Subcutaneous adipose tissue (tissue), 4 donors: ENCODE data around the gene RAE1. TPM values are rescaled to one million over a fixed set of nuclear protein-coding genes. Genes with fewer than 3 reads are reported as not detected.

Experiments used
- total RNA-seq, 4 donors: library from RNA; depleted of rRNA; stranded (reverse); fragments of >200 nt; gene quantifications; one replicate each; pipeline ENCODE4 v1.1.0, GENCODE V29; 2016
- TF ChIP-seq, protein P1 (sequence below): fragments of 450-650 bp; IDR thresholded peaks from one replicate; pipeline ENCODE4 v1.5.1; 2016; ENCODE audit warnings: low read depth, mild to moderate bottlenecking, control low read depth, antibody characterized with exemption, moderate library complexity

Gene RAE1
- total RNA-seq, 4 donors from 2014 or later, result 13.9 to 39.5 (median 16.4) TPM

DNA sequence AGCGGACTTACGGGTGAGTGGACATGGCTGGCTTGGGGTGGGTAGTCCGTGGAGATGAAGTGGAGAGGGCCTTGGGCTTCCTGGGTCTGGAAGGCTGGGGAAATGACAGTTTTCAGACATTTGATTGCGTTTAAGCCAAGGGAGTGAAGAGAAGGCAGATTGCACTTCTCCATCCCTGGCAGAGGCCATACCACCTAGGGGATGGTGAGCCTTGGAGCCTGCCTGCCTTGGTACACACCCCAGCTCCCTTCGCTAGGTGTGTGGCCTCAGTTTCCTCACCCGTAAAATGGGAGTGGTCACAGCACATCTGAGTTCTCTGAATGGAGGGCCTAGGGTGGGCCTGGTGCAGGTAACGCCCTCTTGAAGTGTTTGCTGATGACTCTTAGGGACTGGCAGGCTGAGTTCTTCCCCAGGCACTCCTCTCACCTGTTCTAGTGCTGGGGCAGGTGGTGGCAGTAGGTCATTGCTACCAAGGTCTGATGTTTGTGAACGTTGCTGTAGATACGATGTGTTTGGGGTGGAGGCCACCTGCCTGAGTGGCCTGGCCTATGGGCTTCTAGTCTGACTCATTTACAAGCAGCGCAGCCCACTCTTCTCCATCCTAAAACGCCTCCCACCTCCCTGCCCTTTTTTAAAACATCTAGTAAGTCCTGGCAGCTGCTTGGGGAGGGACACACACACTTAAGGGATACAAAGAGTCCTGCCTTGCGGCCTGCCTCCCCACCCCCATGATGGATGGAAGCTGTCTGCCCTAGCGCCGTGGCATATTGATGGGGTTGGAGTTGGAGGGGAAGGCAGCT, 42.5 kb downstream of the RAE1 start:
- TF ChIP-seq, protein P1, sequence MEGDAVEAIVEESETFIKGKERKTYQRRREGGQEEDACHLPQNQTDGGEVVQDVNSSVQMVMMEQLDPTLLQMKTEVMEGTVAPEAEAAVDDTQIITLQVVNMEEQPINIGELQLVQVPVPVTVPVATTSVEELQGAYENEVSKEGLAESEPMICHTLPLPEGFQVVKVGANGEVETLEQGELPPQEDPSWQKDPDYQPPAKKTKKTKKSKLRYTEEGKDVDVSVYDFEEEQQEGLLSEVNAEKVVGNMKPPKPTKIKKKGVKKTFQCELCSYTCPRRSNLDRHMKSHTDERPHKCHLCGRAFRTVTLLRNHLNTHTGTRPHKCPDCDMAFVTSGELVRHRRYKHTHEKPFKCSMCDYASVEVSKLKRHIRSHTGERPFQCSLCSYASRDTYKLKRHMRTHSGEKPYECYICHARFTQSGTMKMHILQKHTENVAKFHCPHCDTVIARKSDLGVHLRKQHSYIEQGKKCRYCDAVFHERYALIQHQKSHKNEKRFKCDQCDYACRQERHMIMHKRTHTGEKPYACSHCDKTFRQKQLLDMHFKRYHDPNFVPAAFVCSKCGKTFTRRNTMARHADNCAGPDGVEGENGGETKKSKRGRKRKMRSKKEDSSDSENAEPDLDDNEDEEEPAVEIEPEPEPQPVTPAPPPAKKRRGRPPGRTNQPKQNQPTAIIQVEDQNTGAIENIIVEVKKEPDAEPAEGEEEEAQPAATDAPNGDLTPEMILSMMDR, result no peak

- TF ChIP-seq, protein P1, result no peak
Observed at GRCh38 chr20:57394121-57395082, 43.3 kb downstream of the RAE1 start.

- TF ChIP-seq, protein P1, result no peak
Observed at GRCh38 chr20:57395111-57395966, 44.3 kb downstream of the RAE1 start.

DNA sequence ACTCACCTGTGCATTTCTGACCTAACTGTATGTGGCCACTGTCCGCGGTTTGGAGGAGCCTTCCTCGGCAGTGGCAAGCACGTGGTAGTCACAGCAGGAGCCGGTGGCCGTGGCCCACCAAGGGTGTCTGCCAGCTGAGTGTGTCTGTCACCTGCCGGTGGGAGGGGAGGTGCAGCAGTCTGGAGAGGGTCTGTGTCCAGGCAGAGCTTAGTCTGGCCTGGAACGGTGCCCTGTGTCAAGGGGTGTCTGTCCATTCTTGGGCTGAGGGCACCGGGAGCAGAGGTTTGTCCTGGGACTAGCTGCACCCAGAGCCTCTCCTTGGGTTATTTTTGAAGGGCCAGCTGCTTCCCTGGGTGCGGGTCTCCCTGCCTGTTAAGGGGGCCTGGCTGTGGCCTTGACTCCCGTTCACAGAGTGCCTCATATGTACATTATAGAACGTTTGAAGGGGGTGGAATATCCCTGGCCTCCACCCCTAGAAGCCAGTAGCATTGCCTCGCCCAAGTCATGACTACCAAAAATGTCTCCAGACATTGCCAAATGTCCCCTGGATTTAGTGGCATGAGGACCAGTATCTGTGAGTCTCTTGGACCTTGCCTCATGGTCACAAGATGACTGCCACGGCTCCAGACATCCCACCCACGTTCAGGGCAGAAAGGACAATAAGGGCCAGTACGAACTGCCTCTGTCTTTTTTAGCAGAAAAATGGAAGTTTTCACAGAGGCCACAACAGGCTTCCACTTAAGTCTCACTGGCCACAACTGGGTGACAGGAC, 45.3 kb downstream of the RAE1 start:
- TF ChIP-seq, protein P1, result no peak

GRCh38 chr20:57396984-57397692, 46.1 kb downstream of the RAE1 start:
- TF ChIP-seq, protein P1, result no peak

- TF ChIP-seq, protein P1, result no peak
Observed at GRCh38 chr20:57397693-57398108, 46.6 kb downstream of the RAE1 start.
